Natural killer cell (primary cell): Measurements from ENCODE around the gene CACNA2D2. TPM values are rescaled to one million over a fixed set of nuclear protein-coding genes. Genes with fewer than 3 reads are reported as not detected.
A peak's percentile ranks its signal among the peaks of the same experiment; 100 is the strongest.

Experiments used
- ATAC-seq, 3 donors: fragments of 150-1000 bp in 2 of 3; fragments of 200-7000 bp in 1 of 3; cut with Tn5 transposase; 1 replicate in 1 of 3; 2 replicates in 2 of 3; pipeline ENCODE4 v1.10.0; 2021; ENCODE audit warnings: mild to moderate bottlenecking in 2 of 3, moderate library complexity in 2 of 3
- DNase-seq, 2 donors: peaks; one replicate each; pipeline versions ENCODE4 v3.0.0 to v3.0.0-alpha.2; 2013 to 2021; ENCODE audit warnings: mixed read lengths in 1 of 2
- H3K27ac ChIP-seq: one replicate; pipeline ENCODE4 v1.5.1; 2013; ENCODE audit warnings: mild to moderate bottlenecking, low read length
- H3K27me3 ChIP-seq: one replicate; pipeline ENCODE4 v1.6.1; 2013; ENCODE audit warnings: low read length; ENCODE audit not compliant: control insufficient read depth, insufficient read depth
- H3K36me3 ChIP-seq: one replicate; pipeline ENCODE4 v1.6.1; 2013; ENCODE audit warnings: low read length; ENCODE audit not compliant: control insufficient read depth, insufficient read depth
- H3K4me1 ChIP-seq: one replicate; pipeline ENCODE4 v1.6.1; 2013; ENCODE audit warnings: low read length; ENCODE audit not compliant: control insufficient read depth, insufficient read depth
- H3K4me3 ChIP-seq: one replicate; pipeline ENCODE4 v1.5.1; 2013; ENCODE audit warnings: low read length
- H3K9me3 ChIP-seq: one replicate; pipeline ENCODE4 v1.6.1; 2013; ENCODE audit warnings: low read length; ENCODE audit not compliant: control insufficient read depth, insufficient read depth
- H3K27ac Mint-ChIP-seq, 2 donors: one replicate each; pipeline ENCODE4 v1.8.0; 2022; ENCODE audit warnings: mild to moderate bottlenecking in 2 of 2, mixed read lengths in 2 of 2, moderate library complexity in 1 of 2
- H3K27me3 Mint-ChIP-seq, 2 donors: one replicate each; pipeline ENCODE4 v1.8.0; 2022; ENCODE audit warnings: low read depth in 2 of 2, mixed read lengths in 2 of 2
- H3K36me3 Mint-ChIP-seq: one replicate; pipeline ENCODE4 v1.8.0; 2022; ENCODE audit warnings: mixed read lengths
- H3K4me1 Mint-ChIP-seq, 2 donors: one replicate each; pipeline ENCODE4 v1.8.0; 2022; ENCODE audit warnings: mixed read lengths in 2 of 2
- H3K4me3 Mint-ChIP-seq: one replicate; pipeline ENCODE4 v1.8.0; 2022; ENCODE audit warnings: mild to moderate bottlenecking, moderate library complexity, mixed read lengths
- H3K9me3 Mint-ChIP-seq, 2 donors: one replicate each; pipeline ENCODE4 v1.8.0; 2022; ENCODE audit warnings: mixed read lengths in 2 of 2
- CTCF ChIP-seq: fragments of 200-600 bp; IDR thresholded peaks from one replicate; pipeline ENCODE4 v1.8.0; 2022; ENCODE audit warnings: antibody characterized with exemption
- WGBS: methylation state at CpG from one replicate; pipeline ENCODE4 v1.1.7; 2013; ENCODE audit warnings: missing lambda C conversion rate; ENCODE audit not compliant: insufficient coverage; 5-methylcytosine and 5-hydroxymethylcytosine counted together
- intact Hi-C: fragments of 100-400 bp; cut with micrococcal nuclease; formaldehyde crosslinking; loops from one replicate; pipeline ENCODE4 v1.14.2; 2022
- total RNA-seq, 4 donors: library from RNA; stranded (reverse); fragments of 120-200 nt in 1 of 4; gene quantifications; one replicate each; pipeline versions ENCODE4 v1.2.3 to v1.2.4, GENCODE V29; 2013 to 2022

The CACNA2D2 gene
- total RNA-seq, 3 donors from 2014 or later (not counting 1 experiment from before 2014, with no cell fraction given), result 36.5 to 56.4 (median 43.8) TPM

- no peaks in the 10 kb centered on the region for H3K36me3 ChIP-seq
- peaks cover 32 to 56% of the 10 kb centered on the region in 2 donors for H3K4me1 Mint-ChIP-seq
- no peak overlapping the region for H3K27ac ChIP-seq
- H3K27me3 ChIP-seq, result no peaks in the 10 kb centered on the region
- no peaks in the 10 kb centered on the region for H3K36me3 Mint-ChIP-seq
- H3K27ac Mint-ChIP-seq, result peak overlapping the region in 1 of 2 donors; percentile 75
- H3K9me3 Mint-ChIP-seq, result no peaks in the 10 kb centered on the region
- no peak for TF ChIP-seq CTCF
- no peaks in the 10 kb centered on the region for H3K9me3 ChIP-seq
- H3K27me3 Mint-ChIP-seq, result no peaks in the 10 kb centered on the region
- no peak overlapping the region for H3K4me3 Mint-ChIP-seq
- H3K4me1 ChIP-seq, result peaks cover 31% of the 10 kb centered on the region
- H3K4me3 ChIP-seq, result no peak overlapping the region
- intact Hi-C loops, result no loop called here
- no peak for DNase-seq
- 84% methylated on average over 7 of the region's 7 CpGs for WGBS
- no peak for ATAC-seq
Measured at GRCh38 chr3:50441424-50442217, 61.8 kb downstream of the CACNA2D2 start.

GRCh38 chr3:50436114-50436674 lies 67.2 kb downstream of the CACNA2D2 start:
- intact Hi-C loops, result loop anchor here (1.0 to 5.0 kb wide), 4 partner anchors 14 to 114 kb away; partner anchors contain the start of gene CACNA2D2
- Mint-ChIP-seq H3K4me1 (peaks cover 47 to 79% of the 10 kb centered on the region in 2 donors), H3K4me3 (peak overlapping the region; percentile 29), H3K36me3 (no peaks in the 10 kb centered on the region), H3K9me3 (no peaks in the 10 kb centered on the region), H3K27ac (peak overlapping the region; percentile 25 to 77), H3K27me3 (no peaks in the 10 kb centered on the region)
- no peaks in the 10 kb centered on the region for H3K27me3 ChIP-seq
- TF ChIP-seq CTCF, result peak; percentile 90
- no peak overlapping the region for H3K27ac ChIP-seq
- peak; percentile 93 to 99 (median 98) for ATAC-seq
- WGBS, result 19% methylated on average over 5 of the region's 5 CpGs
- DNase-seq, result peak; percentile 86 to 89
- H3K4me3 ChIP-seq, result no peak overlapping the region
- peaks cover 56% of the 10 kb centered on the region for H3K4me1 ChIP-seq
- H3K36me3 ChIP-seq, result no peaks in the 10 kb centered on the region
- H3K9me3 ChIP-seq, result no peaks in the 10 kb centered on the region

GRCh38 chr3:50435371-50436113 lies 67.9 kb downstream of the CACNA2D2 start:
- 37% methylated on average over 10 of the region's 12 CpGs for WGBS
- Histone ChIP-seq H3K4me3 (no peak overlapping the region), H3K27ac (no peak overlapping the region), H3K4me1 (peaks cover 62% of the 10 kb centered on the region), H3K27me3 (no peaks in the 10 kb centered on the region), H3K36me3 (no peaks in the 10 kb centered on the region), H3K9me3 (no peaks in the 10 kb centered on the region)
- no peak for DNase-seq
- H3K4me1 Mint-ChIP-seq, result peaks cover 52 to 79% of the 10 kb centered on the region in 2 donors
- no peaks in the 10 kb centered on the region for H3K36me3 Mint-ChIP-seq
- no peak for TF ChIP-seq CTCF
- no peaks in the 10 kb centered on the region for H3K9me3 Mint-ChIP-seq
- peak overlapping the region; percentile 37 for H3K4me3 Mint-ChIP-seq
- intact Hi-C loops, result loop anchor here (1.0 to 5.0 kb wide), 4 partner anchors 15 to 115 kb away; partner anchors contain the start of gene CACNA2D2
- peak; percentile 27 to 50 (median 37) for ATAC-seq
- no peaks in the 10 kb centered on the region for H3K27me3 Mint-ChIP-seq
- peak overlapping the region; percentile 25 to 77 for H3K27ac Mint-ChIP-seq
